HL-60 (cell line): ENCODE results near the gene ADTRP.

ENCODE experiments used
- DNase-seq, 2 experiments: peaks; one replicate each; pipeline ENCODE4 v3.0.0-alpha.2; 2010 to 2020; ENCODE audit warnings: low read depth in 1 of 2, low spot score in 1 of 2
- H3K27ac ChIP-seq: fragments of 250-450 bp; sonication (Bioruptor Pico); replicated peaks from 2 replicates; pipeline ENCODE4 v1.5.1; 2020; ENCODE audit warnings: mild to moderate bottlenecking, moderate library complexity
- H3K27me3 ChIP-seq: fragments of 250-450 bp; sonication (Bioruptor Pico); 2 replicates; pipeline ENCODE4 v1.5.1; 2021; ENCODE audit warnings: mild to moderate bottlenecking, moderate library complexity; ENCODE audit not compliant: insufficient read depth, poor library complexity, severe bottlenecking
- H3K4me3 ChIP-seq: replicated peaks from 2 replicates; pipeline ENCODE4 v1.5.1; 2011; ENCODE audit warnings: mild to moderate bottlenecking, control low read depth, low read length; ENCODE audit not compliant: insufficient read depth
- CTCF ChIP-seq: IDR thresholded peaks from one replicate; pipeline ENCODE4 v1.5.1; 2011; ENCODE audit warnings: low read length, control low read depth, inconsistent platforms; ENCODE audit not compliant: insufficient read depth
- GABPA ChIP-seq: IDR thresholded peaks from 2 replicates; pipeline ENCODE4 v1.6.1; 2012; ENCODE audit warnings: low read depth
- POLR2AphosphoS5 ChIP-seq: IDR thresholded peaks from 2 replicates; pipeline ENCODE4 v1.6.1; 2012; ENCODE audit warnings: low read depth
- REST ChIP-seq: IDR thresholded peaks from 2 replicates; pipeline ENCODE4 v1.6.1; 2012; ENCODE audit warnings: low read depth; ENCODE audit not compliant: insufficient replicate concordance
- SPI1 ChIP-seq: IDR thresholded peaks from 2 replicates; pipeline ENCODE4 v1.6.1; 2012; ENCODE audit warnings: low read depth, mild to moderate bottlenecking, borderline replicate concordance

ADTRP gene

GRCh38 chr6:11672256-11672655 lies 106.3 kb downstream of the ADTRP start:
- H3K27me3 ChIP-seq: no peaks in the 10 kb centered on the region
- no peak overlapping the region for H3K27ac ChIP-seq
- no peak for TF ChIP-seq REST
- no peak for TF ChIP-seq SPI1
- TF ChIP-seq CTCF: no peak
- TF ChIP-seq GABPA: no peak
- TF ChIP-seq POLR2AphosphoS5: no peak
- H3K4me3 ChIP-seq: no peak overlapping the region
- DNase-seq: no peak

- TF ChIP-seq GABPA (no peak), SPI1 (no peak), CTCF (no peak), REST (no peak), POLR2AphosphoS5 (no peak)
- H3K4me3 ChIP-seq: no peak overlapping the region
- DNase-seq: no peak
- H3K27me3 ChIP-seq: no peaks in the 10 kb centered on the region
- H3K27ac ChIP-seq: no peak overlapping the region
Observed at GRCh38 chr6:11669696-11670095, 108.9 kb downstream of the ADTRP start.

- H3K4me3 ChIP-seq: no peak overlapping the region
- H3K27me3 ChIP-seq: no peaks in the 10 kb centered on the region
- no peak for TF ChIP-seq CTCF
- no peak for TF ChIP-seq GABPA
- TF ChIP-seq POLR2AphosphoS5: no peak
- TF ChIP-seq SPI1: no peak
- TF ChIP-seq REST: no peak
- no peak overlapping the region for H3K27ac ChIP-seq
- DNase-seq: no peak
Observed at GRCh38 chr6:11668455-11668854, 110.1 kb downstream of the ADTRP start.
